Sciatic nerve (tissue), 1 donor: ENCODE data around the gene CCDC122. TPM values are rescaled to one million over a fixed set of nuclear protein-coding genes. Genes with fewer than 3 reads are reported as not detected.

Source experiments
- total RNA-seq: library from RNA; stranded (reverse); fragmentation: NEBNext Ultra II Directional; extraction: Animal tissue kit (Norgen Biotek cat#: 25700); gene quantifications from one replicate; pipeline ENCODE4 v1.2.1, GENCODE V29; 2021
- donor health status: DM: no; HTN: no; CAD: no.

Gene CCDC122
- total RNA-seq, 1 donor from 2014 or later: 5.2 TPM

Other genes with a start within 250 kb of the CCDC122 start
- 4.3 TPM for gene ENOX1, start 92.8 kb downstream of the CCDC122 start, total RNA-seq
- 6.4 TPM for gene LACC1, start 164 bp upstream of the CCDC122 start, total RNA-seq